Stimulated activated CD4-positive, alpha-beta T cell treated with anti-CD3 and anti-CD28 coated beads, Interleukin-4, amount 100 ng/mL, for 4 hours (primary cell): Measurements from ENCODE around the gene MAL.
"Not testable (repeated sequence)": the region's sequence is repeated elsewhere in the genome, so short reads cannot be mapped to it uniquely, and the experiment has no call there.

Source experiments
- DNase-seq, 2 experiments: peaks; one replicate each; pipeline ENCODE4 v3.0.0-alpha.2; 2020

Gene MAL

GRCh38 chr2:95034818-95035217, 9.3 kb downstream of the MAL start:
- DNase-seq = no peak

GRCh38 chr2:95036596-95037383, 11.3 kb downstream of the MAL start:
- no peak for DNase-seq

- DNase-seq = peak in 1 of 2 experiments; percentile 42
Measured at GRCh38 chr2:95037384-95037839, 11.9 kb downstream of the MAL start.

GRCh38 chr2:95037841-95038585, 12.5 kb downstream of the MAL start:
- DNase-seq = not testable (repeated sequence)

- no peak for DNase-seq
Measured at GRCh38 chr2:95038635-95039298, 13.3 kb downstream of the MAL start.

GRCh38 chr2:95039363-95039762, 13.9 kb downstream of the MAL start:
- peak in 1 of 2 experiments; percentile 70 for DNase-seq

- no peak for DNase-seq
Measured at GRCh38 chr2:95039978-95040377, 14.5 kb downstream of the MAL start.

- no peak for DNase-seq
Measured at GRCh38 chr2:95040426-95040825, 14.9 kb downstream of the MAL start.

GRCh38 chr2:95041060-95041823, 15.7 kb downstream of the MAL start:
- DNase-seq = no peak

GRCh38 chr2:95041824-95042442, 16.4 kb downstream of the MAL start:
- no peak for DNase-seq

GRCh38 chr2:95042472-95043271, 17.2 kb downstream of the MAL start:
- DNase-seq = no peak

- no peak for DNase-seq
Measured at GRCh38 chr2:95043300-95044093, 18.0 kb downstream of the MAL start.

GRCh38 chr2:95044601-95045000, 19.1 kb downstream of the MAL start:
- DNase-seq = no peak

GRCh38 chr2:95046371-95047112, 21.0 kb downstream of the MAL start:
- DNase-seq = no peak

- no peak for DNase-seq
Measured at GRCh38 chr2:95047629-95048510, 22.4 kb downstream of the MAL start.

GRCh38 chr2:95048825-95049682, 23.5 kb downstream of the MAL start:
- DNase-seq = no peak

- DNase-seq = no peak
Measured at GRCh38 chr2:95049683-95049955, 24.1 kb downstream of the MAL start.

GRCh38 chr2:95049961-95050360, 24.5 kb downstream of the MAL start:
- DNase-seq = no peak
